Stimulated activated CD8-positive, alpha-beta memory T cell treated with anti-CD3 and anti-CD28 coated beads, Interleukin-7, amount 100 ng/mL, for 4 hours (primary cell): ENCODE data around the gene ARHGEF25.
"Not testable (repeated sequence)": the region's sequence is repeated elsewhere in the genome, so short reads cannot be mapped to it uniquely, and the experiment has no call there.

ENCODE experiments used
- DNase-seq, 2 donors: peaks; one replicate each; pipeline ENCODE4 v3.0.0-alpha.2; 2020; ENCODE audit warnings: low read depth in 2 of 2

The ARHGEF25 gene

DNA sequence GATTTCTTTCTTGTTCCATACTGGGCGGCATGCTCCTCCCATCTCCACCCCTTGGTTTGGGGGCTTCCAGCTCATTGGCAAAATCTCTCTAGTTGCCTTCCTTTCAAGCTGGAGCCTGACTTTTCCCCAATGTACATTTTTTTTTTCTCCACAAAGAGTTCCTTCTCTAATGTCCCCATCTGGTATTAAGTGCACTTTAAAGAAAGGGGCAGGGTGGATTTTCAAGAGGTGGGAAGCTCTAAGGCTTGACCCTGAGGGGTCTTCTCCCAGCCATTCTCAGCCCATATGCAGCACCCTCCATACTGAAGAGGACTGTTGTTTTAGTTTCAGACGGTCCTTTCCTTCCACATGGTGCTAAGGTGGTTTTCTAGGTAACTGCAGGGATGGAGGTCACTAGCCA is 26.1 kb upstream of the ARHGEF25 start:
- DNase-seq, result no peak

GRCh38 chr12:57586128-57586527 is 25.1 kb upstream of the ARHGEF25 start:
- no peak for DNase-seq

- DNase-seq, result no peak
Observed at GRCh38 chr12:57586832-57587429, 24.3 kb upstream of the ARHGEF25 start.

- not testable (repeated sequence) for DNase-seq
Observed at GRCh38 chr12:57588951-57589610, 22.2 kb upstream of the ARHGEF25 start.

DNA sequence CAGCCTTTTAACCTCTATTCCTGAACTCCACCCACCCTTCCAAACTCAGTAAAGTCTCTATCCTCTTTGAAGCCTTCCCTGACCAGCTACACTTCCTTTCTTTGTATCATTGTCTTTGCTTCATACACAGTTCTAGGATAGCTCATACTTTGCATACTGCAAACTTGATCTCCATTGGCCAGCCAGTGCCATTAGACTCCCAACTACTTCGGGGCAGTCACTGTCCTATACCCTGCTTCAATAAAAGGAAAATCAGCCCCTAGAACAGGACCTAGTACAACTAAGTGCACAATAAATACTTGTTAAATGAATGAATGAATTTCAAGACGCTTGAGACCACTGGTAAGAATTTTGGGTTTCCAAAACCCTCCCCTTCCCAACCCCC is 20.8 kb upstream of the ARHGEF25 start:
- DNase-seq, result no peak

DNA sequence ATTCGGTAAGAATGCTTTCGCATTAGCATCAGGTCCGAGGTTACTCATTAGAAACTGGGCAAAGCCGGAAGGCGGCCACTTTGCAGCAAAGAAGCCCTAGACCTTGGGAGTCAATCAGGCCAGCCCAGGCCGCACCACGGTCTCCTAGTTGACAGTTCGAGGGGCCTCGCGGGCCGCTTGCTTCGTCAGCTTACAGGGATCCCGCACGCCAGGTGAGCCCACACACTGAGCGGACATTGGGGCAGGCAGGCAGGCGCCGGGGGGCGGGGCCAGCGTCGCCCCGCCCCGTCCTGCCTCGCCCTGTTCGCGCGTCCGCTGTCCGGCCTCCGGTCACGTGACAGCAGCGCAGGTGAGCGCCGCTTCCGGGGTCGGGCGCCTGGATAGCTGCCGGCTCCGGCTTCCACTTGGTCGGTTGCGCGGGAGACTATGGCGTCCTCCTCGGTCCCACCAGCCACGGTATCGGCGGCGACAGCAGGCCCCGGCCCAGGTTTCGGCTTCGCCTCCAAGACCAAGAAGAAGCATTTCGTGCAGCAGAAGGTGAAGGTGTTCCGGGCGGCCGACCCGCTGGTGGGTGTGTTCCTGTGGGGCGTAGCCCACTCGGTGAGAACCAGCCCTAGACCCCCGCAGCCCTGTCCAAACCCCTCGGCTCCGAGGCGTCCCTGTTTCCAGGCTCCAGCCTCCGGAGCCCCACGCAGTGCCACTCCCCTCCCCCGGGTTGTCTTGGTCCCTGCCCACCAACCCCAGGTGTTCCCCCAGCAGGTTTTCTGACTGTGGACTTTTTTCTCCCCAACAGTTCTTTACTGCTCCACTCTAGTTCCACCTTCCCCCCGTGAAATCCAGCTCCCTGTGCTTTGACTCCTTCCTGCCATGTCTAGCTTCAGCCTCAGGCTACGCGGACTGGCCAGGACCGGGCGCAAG is 20.1 kb upstream of the ARHGEF25 start, which contains the start of gene PIP4K2C:
TSS of gene PIP4K2C (plus strand) at position 329 of the 918 bp plus-strand sequence. CDS start at position 427, 98 bp downstream.
- DNase-seq, result peak; percentile 53 to 71

GRCh38 chr12:57591782-57592325 is 19.4 kb upstream of the ARHGEF25 start:
- DNase-seq, result no peak

DNA sequence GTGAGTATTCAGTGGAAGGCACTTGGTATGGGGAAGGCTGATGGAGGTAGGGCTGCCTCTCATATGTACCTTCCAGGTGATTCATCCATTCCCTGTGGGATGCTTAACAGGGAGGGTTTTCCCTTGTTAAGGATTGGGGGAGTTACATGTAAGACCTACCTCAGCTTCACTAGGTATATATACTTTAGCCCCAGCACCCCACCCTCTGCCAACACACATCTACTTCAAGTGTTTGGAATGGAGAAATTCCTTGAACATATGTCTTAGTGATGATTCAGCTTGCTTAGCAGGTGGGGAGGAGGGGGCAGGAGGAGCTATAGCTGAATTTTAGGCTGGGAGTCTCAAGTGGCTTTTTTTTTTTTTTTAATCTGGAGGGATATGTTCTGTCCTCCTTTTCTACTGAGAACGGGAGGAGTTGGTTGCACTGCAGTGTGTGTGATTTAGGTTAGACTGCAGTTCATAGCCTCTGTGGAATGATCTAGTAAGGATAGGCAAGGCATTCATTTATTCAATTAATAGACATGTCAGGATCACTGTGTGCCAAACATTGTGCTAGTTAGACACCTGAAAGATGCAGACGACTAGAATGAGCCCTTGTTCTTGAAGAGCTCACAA is 18.6 kb upstream of the ARHGEF25 start:
- DNase-seq, result no peak

DNA sequence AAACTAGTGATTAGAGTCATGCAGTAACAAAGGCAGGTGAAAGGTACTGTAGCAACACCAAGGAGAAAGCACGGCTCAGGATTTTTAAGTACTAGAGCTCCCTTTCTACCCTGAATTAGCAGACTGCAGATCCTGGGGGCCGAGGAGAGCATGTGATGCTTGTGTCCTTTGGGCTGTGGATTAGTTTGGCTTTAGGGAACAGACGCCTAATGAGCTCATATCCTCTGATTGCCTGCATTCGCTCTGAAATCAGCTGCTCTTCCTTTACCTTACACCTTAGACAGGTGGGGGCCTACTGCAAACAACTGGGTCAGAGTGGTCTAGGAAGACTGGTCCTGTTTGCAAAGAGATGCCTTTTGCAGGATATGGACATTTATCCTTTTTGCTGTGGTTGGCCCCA is 18.0 kb upstream of the ARHGEF25 start:
- no peak for DNase-seq

DNA sequence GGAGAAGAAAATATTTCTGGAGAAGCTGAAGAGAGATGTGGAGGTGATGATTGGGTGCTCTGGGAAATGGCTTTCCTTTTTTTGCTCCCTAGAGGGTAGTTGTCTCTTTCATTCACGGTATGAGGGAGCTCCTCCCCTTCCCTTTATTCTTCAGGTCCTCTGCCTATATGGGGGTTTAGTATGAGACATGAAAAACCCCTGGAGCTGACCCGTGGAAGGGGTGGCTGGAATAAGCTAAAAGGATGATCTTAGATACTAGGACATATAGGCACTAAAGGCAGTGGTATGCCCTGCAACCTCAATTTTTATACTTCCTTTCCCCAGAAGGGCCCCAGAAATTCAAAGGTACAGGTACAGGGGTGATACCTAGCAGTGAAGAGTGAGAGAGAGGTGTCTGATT is 10.8 kb upstream of the ARHGEF25 start:
- no peak for DNase-seq

GRCh38 chr12:57602544-57602943 is 8.7 kb upstream of the ARHGEF25 start:
- no peak for DNase-seq

GRCh38 chr12:57603324-57603723 is 7.9 kb upstream of the ARHGEF25 start:
- no peak for DNase-seq

DNA sequence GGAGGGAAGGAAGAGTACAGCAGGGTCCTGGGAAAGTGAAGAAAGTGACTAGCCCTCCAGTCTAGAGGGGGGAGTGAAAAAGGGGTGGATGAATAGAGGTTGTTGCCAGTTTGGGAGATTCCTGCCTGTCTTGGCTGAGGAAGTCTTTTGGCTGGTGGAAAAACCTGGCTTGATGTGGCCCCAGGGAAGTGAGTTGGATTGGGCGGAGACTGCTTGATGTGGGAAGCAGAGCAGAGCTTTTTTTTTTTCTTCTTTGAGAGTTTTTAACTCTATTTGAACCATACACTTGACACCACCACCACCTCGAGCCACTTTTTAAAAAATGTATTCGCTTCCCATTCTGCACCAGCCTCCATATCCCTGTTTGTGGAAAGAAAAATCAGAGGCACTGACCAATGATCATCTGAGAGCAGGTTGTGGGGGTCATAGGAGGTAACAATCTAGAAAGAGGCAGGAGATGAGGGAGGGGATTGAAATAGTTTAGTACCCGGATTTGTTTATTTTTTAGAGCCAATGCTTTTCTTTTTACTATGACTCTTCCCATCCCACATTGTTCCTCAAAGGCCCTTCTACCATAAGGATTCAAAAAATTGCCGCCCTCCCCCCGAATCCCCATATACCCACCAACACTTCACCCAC is 7.3 kb upstream of the ARHGEF25 start:
- no peak for DNase-seq

- DNase-seq, result no peak
Observed at GRCh38 chr12:57604454-57604991, 6.7 kb upstream of the ARHGEF25 start, which contains the start of gene DTX3. DTX3 (plus strand) TSS chr12:57604824; CDS start chr12:57606518, 1,694 bp downstream.

DNA sequence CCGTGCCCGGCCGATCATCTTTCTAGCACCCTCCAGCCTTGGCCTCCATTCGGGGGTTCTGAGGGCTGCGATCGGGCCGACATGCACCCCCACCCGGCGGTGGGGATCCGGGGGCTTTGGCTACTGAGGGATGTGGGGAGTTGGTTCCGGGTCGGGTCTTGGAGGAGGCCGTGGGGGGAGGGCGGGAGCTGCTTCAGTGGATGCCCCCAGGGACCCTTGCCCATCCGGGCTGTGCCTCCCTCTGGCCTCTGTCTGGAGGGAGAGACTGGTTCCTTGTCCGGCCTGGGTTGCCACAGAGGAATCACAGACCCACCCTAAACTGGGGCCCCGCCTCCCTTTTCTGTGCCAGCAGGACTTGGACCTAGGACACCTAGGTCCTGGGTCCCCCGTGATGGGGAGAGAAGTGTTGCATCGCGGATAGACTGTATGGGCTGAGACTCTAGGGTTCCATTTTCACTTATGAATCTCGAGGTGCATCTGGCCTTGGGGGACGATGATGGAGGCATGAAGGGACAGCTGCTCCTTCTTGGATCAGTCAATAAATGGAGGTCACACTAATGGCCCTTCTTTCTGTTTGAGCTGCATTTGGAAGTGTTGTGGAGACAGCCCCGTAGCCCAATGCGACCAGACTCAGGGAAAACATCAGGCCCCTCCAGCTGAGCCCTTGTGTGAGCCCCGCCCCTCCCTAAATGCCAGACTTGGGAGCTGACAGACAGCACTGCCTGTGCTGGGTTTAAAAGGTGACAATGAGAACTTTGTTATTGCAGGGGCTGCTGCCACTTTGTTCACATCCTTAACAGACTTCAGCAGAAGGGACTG is 6.0 kb upstream of the ARHGEF25 start:
- DNase-seq, result no peak

DNA sequence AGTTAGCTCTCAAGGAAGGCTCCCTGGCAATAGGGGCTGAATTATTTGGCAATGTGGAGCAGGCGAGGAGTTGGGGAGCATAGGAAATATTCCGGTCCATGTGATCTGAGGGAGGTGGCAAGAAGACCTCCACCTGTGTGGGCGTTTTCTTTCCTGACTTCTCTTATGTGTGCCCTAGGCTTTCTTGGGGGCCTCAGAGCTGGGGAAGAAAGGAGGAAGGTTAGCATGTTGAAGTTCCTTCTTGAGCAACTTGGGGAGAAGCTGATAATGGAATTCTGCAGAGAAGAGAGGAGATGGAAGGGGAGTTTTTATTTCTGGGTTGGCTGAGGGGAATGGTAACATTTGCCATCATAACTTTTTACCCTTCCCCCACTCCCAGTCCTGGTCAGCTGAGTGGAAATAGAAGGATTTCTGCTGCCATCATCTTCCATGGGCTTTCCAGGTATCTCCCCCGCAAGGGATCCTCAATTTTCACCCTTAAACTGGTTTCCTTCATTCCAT is 5.4 kb upstream of the ARHGEF25 start:
- no peak for DNase-seq

GRCh38 chr12:57606399-57606798 is 4.8 kb upstream of the ARHGEF25 start:
- no peak for DNase-seq

- DNase-seq, result no peak
Observed at GRCh38 chr12:57606821-57607220, 4.4 kb upstream of the ARHGEF25 start.

GRCh38 chr12:57607958-57608663 is 3.1 kb upstream of the ARHGEF25 start:
- DNase-seq, result no peak
